NCI-H2196 (cell line): Measurements from ENCODE around the gene PUS3.
A peak's percentile ranks its signal among the peaks of the same experiment; 100 is the strongest.

Experiments
- DNase-seq: peaks from one replicate; lab custom pipeline; 2025; ENCODE audit not compliant: unreplicated experiment; lab: John Stamatoyannopoulos, UW

Gene PUS3

GRCh38 chr11:125902927-125903710, at the start of gene PUS3:
TSS of gene PUS3 (minus strand) at chr11:125903206. CDS start at chr11:125896284, 6,922 bp downstream.
- peak; percentile 88 for DNase-seq

GRCh38 chr11:125952559-125952958, 49.6 kb upstream of the PUS3 start:
- DNase-seq = peak; percentile 41

- no peak for DNase-seq
These were observed 48.7 kb upstream of the PUS3 start for GRCh38 chr11:125951731-125952130.

GRCh38 chr11:125950696-125951651, 48.0 kb upstream of the PUS3 start:
- no peak for DNase-seq

GRCh38 chr11:125950178-125950490, 47.1 kb upstream of the PUS3 start:
- no peak for DNase-seq

- no peak for DNase-seq
These were observed 46.5 kb upstream of the PUS3 start for GRCh38 chr11:125949271-125950177.

- DNase-seq = no peak
These were observed 45.5 kb upstream of the PUS3 start for GRCh38 chr11:125948278-125949051.

- no peak for DNase-seq
These were observed 44.6 kb upstream of the PUS3 start for GRCh38 chr11:125947419-125948277.

- no peak for DNase-seq
These were observed 43.9 kb upstream of the PUS3 start for GRCh38 chr11:125946712-125947418.

GRCh38 chr11:125945797-125946520, 43.0 kb upstream of the PUS3 start, which contains the start of gene VSIG10L2:
TSS of gene VSIG10L2 (plus strand) at chr11:125946044. CDS start at chr11:125946056, 12 bp downstream.
- no peak for DNase-seq

GRCh38 chr11:125945011-125945796, 42.2 kb upstream of the PUS3 start:
- no peak for DNase-seq

GRCh38 chr11:125944350-125945010, 41.5 kb upstream of the PUS3 start:
- no peak for DNase-seq

- DNase-seq = no peak
These were observed 40.8 kb upstream of the PUS3 start for GRCh38 chr11:125943661-125944349.

- DNase-seq = no peak
These were observed 39.9 kb upstream of the PUS3 start for GRCh38 chr11:125942771-125943428.
